Loucy (cell line): ENCODE results near the gene UQCRFS1.

Experiments
- EZH2phosphoT487 ChIP-seq: fragments of 200-600 bp; IDR thresholded peaks from 2 replicates; pipeline ENCODE4 v1.6.1; 2018; ENCODE audit warnings: antibody characterized with exemption, mild to moderate bottlenecking, moderate library complexity, borderline replicate concordance
- TF ChIP-seq, protein P1 (sequence below): fragments of 200-600 bp; sonication (generic); conservative IDR thresholded peaks from 2 replicates; pipeline ENCODE4 v1.5.1; 2014; ENCODE audit warnings: mild to moderate bottlenecking, antibody characterized with exemption, low read length

DNA sequence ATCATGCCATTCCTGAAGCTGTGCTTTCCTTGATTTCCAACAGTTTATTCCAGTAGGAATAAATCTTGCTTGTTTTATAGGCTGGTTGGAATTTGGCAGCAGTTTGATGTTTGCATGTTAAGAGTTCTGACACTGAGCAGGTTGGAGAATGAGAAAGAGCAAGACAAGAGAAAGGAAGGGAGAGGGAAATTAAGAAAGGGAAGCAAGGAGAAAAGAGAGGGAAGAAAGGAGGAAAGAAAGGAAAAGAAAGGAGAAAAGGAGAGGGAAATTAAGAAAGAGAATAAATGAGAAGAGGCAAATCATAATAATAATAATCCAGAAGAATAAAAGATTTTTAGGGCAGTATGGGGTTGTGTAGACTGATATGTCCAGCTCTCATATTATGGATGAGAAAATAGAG lies 28.4 kb upstream of the UQCRFS1 start:
- TF ChIP-seq, protein P1, sequence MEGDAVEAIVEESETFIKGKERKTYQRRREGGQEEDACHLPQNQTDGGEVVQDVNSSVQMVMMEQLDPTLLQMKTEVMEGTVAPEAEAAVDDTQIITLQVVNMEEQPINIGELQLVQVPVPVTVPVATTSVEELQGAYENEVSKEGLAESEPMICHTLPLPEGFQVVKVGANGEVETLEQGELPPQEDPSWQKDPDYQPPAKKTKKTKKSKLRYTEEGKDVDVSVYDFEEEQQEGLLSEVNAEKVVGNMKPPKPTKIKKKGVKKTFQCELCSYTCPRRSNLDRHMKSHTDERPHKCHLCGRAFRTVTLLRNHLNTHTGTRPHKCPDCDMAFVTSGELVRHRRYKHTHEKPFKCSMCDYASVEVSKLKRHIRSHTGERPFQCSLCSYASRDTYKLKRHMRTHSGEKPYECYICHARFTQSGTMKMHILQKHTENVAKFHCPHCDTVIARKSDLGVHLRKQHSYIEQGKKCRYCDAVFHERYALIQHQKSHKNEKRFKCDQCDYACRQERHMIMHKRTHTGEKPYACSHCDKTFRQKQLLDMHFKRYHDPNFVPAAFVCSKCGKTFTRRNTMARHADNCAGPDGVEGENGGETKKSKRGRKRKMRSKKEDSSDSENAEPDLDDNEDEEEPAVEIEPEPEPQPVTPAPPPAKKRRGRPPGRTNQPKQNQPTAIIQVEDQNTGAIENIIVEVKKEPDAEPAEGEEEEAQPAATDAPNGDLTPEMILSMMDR = no peak
- TF ChIP-seq EZH2phosphoT487 = no peak
